Measurements from ENCODE around the gene ZNF680.
"Not testable (repeated sequence)": the region's sequence is repeated elsewhere in the genome, so short reads cannot be mapped to it uniquely, and the experiment has no call there.

The ZNF680 gene

GRCh38 chr7:64558323-64558705, 4.6 kb downstream of the ZNF680 start:
- peak overlapping the region in 5 of 21 experiments; percentile 3 to 63 (median 49) for H3K27ac ChIP-seq
- H3K4me3 ChIP-seq: no peak overlapping the region

DNA sequence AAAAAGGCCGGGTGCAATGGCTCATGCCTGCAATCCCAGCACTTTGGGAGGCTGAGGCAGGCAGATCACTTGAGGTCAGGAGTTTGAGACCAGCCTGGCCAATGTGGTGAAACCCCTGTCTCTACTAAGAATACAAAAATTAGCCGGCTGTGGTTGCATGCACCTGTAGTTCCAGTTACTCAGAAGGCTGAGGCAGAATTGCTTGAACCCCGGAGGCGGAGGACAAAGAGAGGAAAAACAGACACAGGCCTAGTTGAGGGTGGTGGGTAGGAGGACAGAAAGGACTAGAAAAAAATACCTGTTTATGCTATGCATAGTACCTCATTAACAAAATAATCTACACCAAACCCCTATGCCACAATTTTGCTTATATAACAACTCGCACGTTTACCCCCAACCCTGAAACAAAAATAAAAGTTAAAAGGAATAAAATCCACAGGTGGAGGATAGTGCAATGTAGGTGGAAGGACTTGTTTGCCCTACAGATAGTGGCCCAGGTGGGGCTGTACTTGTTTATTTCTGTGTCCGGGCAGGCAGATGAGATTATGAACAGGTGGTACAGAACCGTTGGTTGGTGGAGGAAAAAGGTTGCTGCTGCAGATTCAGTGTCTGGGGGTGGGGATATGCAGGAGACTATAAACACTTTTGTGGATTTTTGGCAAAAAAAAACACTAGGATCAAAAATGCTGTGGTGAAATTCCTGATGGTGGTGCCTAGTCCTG, 5.1 kb downstream of the ZNF680 start:
- peak overlapping the region in 2 of 21 experiments; percentile 49 to 63 for H3K27ac ChIP-seq
- no peak overlapping the region for H3K4me3 ChIP-seq

- Histone ChIP-seq H3K27ac (no peak overlapping the region), H3K4me3 (no peak overlapping the region)
Measured at GRCh38 chr7:64555046-64555445, 7.8 kb downstream of the ZNF680 start.

DNA sequence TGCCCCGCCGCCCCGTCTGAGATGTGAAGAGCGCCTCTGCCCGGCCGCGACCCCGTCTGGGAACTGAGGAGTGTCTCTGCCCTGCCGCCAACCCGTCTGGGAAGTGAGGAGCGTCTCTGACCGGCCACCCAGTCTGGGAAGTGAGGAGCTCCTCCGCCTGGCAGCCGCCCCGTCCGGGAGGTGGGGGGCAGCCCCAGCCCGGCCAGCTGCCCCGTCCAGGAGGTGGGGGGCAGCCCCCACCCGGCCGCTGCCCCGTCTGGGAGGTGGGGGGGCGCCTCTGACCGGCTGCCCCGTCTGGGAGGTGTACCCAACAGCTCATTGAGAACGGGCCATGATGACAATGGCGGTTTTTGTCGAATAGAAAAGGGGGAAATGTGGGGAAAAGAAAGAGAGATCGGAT, 8.7 kb downstream of the ZNF680 start:
- not testable (repeated sequence) for H3K4me3 ChIP-seq, H3K27ac ChIP-seq

DNA sequence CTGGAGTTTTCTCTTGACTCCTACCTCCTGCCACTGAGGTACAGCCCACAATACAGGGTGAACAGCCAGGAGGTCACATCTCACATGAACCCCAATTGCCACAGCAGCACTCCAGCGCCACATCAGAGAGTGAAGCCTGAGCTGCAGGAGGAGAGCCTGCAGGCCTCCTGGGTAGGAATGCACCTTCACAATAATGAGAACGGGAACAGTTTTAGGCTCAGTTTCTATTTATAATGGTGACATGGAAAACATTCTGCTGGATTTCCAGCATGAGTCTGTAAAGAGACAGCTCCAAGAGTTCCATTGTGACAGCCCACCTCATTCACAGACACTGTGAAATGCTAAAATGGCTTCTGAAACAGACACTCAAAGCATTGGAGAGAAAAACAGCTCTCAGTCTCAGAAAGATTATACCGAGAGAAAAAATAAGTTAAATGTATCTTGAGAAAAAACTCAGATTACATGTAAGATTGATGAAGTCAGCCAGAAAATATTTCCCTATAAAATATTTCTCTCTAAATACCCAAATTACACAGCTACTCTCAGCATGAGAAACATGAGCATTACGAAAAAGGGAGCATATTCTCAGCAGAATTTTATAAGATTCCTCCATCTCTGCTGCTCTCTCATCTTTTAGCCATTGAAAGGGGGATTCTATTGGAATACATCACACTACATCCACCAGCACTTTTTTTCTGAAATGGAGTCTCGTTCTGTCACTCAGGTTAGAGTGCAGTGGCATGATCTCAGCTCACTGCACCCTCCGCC, 11.3 kb downstream of the ZNF680 start:
- Histone ChIP-seq H3K27ac (no peak overlapping the region), H3K4me3 (no peak overlapping the region)

DNA sequence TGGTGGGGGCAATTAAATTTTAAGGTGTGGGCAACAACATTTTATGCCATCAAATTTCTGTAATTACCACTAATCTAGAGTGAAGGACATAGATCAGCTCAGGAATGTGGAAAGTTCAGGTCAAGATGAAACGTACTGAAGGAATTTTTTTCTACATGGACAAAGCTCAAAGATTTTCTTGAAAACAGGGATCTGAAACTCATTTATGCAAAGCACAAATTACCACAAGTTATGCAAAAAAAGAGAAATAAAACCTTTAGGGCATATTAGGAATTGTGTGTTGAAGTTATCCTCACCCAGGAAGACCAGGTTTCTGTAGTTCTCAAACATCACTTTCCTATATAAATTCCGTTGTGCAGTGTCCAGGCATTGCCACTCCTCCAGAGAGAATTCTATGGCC, 18.9 kb downstream of the ZNF680 start:
- Histone ChIP-seq H3K4me3 (no peak overlapping the region), H3K27ac (no peak overlapping the region)

GRCh38 chr7:64541438-64542359, 21.2 kb downstream of the ZNF680 start:
- H3K27ac ChIP-seq: peak overlapping the region in 7 of 21 experiments; percentile 2 to 59 (median 24)
- no peak overlapping the region for H3K4me3 ChIP-seq

DNA sequence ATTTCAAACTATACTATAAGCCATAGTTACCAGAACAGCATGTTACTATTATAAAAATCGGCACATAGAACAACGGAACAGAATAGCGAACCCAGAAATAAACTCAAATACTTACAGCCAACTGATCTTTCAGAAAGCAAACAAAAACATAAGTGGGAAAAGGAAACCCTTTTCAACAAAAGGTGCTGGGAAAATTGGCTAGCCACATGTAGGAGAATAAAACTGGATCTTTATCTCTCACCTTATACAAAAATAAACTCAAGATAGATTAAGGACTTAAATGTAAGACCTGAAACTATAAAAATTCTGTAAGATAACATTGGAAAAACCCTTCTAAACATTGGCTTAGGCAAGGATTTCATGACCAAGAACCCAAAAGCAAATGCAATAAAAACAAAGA, 29.1 kb downstream of the ZNF680 start:
- Histone ChIP-seq H3K4me3 (no peak overlapping the region), H3K27ac (no peak overlapping the region)

GRCh38 chr7:64528770-64529169, 34.1 kb downstream of the ZNF680 start:
- no peak overlapping the region for H3K4me3 ChIP-seq
- H3K27ac ChIP-seq: no peak overlapping the region

GRCh38 chr7:64521409-64521984, 41.4 kb downstream of the ZNF680 start:
- H3K27ac ChIP-seq: no peak overlapping the region
- no peak overlapping the region for H3K4me3 ChIP-seq

DNA sequence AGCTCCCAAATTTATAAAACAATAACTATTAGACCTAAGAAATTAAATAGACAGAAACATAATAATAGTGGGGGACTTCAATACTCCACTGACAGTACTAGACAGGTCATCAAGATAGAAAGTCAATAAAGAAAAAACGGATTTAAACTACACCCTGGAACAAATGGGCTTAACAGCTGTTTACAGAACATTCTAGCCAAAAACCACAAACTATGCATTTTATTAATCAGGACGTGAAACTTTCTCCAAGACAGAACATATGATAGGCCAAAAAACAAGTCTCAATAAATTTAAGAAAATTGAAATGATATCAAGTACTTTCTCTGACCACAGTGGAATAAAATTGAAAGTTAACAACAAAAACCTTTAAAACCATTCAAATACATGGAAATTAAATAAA, 46.4 kb downstream of the ZNF680 start:
- Histone ChIP-seq H3K27ac (peak overlapping the region in 1 of 21 experiments; percentile 54), H3K4me3 (no peak overlapping the region)

DNA sequence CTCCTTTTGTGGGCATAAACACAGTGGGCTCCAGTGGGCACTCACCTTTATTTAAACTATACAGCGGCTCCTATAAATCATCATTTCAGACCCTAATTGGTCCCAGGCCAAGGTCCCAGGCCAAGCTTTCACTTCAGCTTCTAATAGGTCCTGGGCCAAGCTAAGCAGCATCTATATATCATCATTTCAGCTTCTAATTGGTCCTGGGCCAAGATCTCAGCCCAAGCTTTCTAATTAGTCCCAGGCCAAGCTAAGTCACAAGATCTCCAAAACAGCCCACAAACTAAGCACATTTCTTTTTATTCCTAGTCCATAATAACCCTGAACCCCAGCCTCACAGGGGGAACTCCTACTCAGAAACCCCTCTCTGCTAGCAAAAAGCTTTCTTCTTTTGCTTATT, 47.1 kb downstream of the ZNF680 start:
- Histone ChIP-seq H3K27ac (no peak overlapping the region), H3K4me3 (no peak overlapping the region)

- Histone ChIP-seq H3K4me3 (no peak overlapping the region), H3K27ac (no peak overlapping the region)
Measured at GRCh38 chr7:64515330-64515729, 47.5 kb downstream of the ZNF680 start.

DNA sequence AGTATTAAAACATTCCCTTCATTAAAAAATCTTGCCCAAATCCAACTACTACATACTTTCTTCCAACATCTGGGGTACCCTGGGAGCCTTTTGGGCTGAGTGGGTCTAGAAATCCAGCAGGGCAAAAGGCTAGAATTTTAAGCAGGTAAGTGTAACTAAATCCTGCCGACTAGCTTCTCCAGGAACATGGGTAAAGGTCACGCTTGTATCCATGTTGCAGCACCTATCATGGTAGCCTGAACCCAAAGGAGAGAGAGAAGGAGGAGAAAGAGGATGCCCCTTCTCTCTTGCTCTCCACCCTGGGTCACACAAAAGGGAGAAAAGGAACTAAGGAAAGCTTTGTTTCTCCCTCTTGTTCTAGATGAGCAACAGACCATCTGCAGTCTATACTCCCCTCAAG, 53.3 kb downstream of the ZNF680 start:
- H3K4me3 ChIP-seq: no peak overlapping the region

GRCh38 chr7:64504581-64505120, 58.2 kb downstream of the ZNF680 start:
- no peak overlapping the region for H3K4me3 ChIP-seq
- no peak overlapping the region for H3K27ac ChIP-seq

More for the DNA sequence above, 53.3 kb downstream of the ZNF680 start:
- no peak overlapping the region for H3K27ac ChIP-seq

DNA sequence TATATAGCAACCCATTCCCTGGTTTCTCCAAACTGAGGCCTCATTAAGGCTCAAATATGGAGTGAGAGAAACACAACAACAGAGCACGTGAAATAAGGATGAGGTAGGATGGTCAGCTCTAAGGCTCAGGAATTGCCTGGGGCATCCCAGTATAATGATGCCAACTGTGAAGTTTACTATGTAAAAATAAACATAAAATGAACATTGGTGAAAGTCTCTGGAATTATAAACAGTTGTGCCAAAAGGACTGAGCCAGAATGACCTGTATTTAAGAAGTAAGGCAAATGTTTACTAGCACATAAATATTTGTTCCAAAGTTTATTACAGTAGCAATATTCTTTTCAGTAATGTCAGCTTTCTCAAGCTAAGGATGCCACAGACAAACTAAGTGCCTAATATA, 64.6 kb downstream of the ZNF680 start:
- Histone ChIP-seq H3K27ac (no peak overlapping the region), H3K4me3 (no peak overlapping the region)

DNA sequence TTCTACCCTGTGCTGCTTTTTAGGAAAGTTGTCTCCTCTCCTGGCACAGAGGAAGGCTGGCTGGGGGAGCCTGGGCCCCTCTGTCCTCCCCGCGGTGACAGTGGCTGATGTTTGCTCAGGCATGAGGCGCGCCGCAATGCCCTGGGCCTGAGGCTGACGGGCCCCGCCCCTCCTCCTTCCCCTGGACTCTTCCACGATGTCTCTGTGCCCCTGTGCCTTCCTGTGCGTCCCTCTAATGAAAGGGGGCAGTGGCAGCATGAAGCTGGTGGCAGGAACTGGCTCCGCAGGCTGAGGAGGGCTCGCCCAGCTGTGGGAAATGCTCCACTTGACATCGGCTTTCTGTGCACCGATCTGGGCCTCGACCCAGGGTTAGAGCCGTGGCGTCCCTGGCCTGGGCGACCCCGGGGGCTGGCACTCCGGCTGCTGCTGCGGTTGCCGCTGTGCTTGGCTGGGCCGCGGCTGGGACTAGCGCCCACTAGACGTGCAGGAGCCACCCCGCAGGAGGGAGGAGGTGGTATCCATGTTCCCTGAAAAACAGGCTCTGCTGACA, 67.9 kb downstream of the ZNF680 start:
- H3K4me3 ChIP-seq: peak overlapping the region in 1 of 7 experiments; percentile 22
- no peak overlapping the region for H3K27ac ChIP-seq

GRCh38 chr7:64485623-64486022, 77.2 kb downstream of the ZNF680 start:
- H3K27ac ChIP-seq: no peak overlapping the region
- H3K4me3 ChIP-seq: no peak overlapping the region

All from skin epidermis (tissue), 12 donors.